AG20443 (cell line): ENCODE measurements around the gene NDFIP1.
"Not testable (repeated sequence)": the region's sequence is repeated elsewhere in the genome, so short reads cannot be mapped to it uniquely, and the experiment has no call there.

ENCODE experiments used
- DNase-seq: peaks from one replicate; pipeline ENCODE4 v3.0.0; 2012; ENCODE audit warnings: low spot score, mixed read lengths

NDFIP1 gene

DNA sequence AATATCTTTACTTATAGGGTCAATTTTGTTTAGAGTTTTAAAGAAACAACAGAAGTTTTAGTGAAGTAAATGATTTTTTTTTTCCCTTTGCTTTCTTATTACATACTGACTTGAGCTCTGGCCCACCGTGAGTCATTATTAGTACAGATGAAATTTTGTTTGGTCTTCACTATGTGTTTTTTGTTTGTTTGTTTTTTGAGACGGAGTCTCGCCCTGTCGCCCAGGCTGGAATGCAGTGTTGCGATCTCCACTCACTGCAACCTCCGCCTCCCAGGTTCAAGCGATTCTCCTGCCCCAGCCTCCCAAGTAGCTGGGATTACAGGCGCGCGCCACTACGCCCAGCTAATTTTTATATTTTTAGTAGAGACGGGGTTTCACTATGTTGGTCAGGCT, 45.9 kb downstream of the NDFIP1 start:
- DNase-seq, result not testable (repeated sequence)

GRCh38 chr5:142156839-142157463, 48.4 kb downstream of the NDFIP1 start:
- no peak for DNase-seq

DNA sequence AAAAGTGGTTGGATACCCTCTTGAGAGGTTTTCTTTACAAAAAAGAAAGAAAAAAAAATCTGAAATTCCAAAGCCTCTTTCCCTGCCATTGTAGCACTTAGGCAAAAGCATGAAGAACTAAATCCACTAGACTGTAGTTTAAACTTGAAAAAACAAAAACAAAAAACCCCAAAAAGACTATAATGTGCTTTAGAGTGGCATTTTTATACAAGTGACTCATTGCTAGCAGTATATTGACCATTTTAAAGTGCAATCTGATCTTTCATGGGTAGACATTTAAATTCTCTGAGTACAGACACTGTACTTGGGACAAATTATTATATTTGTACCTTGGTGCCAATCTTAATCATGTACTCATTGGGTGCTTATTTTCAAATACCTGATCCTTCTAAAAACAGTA, 50.8 kb downstream of the NDFIP1 start:
- DNase-seq, result no peak

DNA sequence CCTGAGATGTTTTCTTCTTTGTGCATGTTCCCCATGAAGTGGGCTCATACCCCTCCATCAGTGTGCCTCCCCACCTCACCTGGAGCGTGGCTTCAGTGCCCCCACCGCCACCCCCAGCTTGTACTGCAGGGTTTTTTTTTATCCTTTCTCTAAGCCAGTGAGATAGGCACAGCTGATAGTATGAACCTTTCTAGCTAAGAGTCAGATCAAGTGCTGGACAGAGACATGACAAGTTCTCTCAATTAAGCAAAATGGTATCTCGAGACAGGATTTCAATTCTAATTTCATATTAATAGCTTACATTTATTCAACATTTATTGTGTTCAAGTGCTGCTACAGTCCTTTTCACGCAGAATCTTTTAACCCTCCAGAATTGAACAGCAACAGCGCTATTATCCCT, 55.7 kb downstream of the NDFIP1 start:
- DNase-seq, result no peak

- DNase-seq, result no peak
Observed at GRCh38 chr5:142166754-142167153, 58.2 kb downstream of the NDFIP1 start.

GRCh38 chr5:142167458-142167857, 58.9 kb downstream of the NDFIP1 start:
- no peak for DNase-seq

DNA sequence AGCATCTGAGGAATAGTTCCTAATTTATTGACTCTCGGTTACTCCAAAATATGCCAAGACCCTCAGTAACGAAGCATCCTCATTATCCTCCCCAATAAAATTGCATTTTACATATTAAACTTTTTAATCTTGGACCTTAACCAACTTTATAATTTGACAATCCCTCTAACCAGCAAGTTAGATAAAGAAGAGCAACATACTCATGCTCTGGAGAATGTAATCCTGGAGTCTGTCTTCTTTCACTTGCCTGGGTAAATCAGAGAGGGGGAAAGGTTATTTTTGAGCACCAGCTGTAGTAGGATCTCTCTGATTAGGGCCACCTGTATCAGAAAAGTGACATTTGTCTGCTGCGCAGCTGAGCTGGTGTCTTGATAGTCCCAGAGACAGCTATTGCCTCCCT, 59.8 kb downstream of the NDFIP1 start:
- DNase-seq, result no peak

GRCh38 chr5:142170254-142170953, 61.8 kb downstream of the NDFIP1 start:
- DNase-seq, result no peak

DNA sequence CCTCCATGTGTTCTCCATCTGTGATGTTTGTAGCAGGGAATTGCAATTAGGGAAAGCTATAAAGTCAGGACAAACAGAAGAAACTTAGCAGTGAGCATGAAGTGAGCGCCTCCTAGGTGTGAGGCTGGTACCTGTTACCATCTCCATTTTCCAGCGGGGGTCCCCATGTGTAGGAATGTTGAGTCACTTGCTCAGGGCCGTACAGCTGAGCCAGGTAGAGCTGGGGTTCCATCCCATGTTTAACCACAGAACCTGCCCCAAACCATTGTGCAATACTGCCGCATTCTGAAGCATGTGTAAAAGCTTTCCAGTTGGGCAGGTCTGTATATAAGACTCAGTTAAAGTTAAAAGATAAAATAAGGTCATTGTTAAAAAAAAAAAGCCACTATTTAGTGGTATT, 62.7 kb downstream of the NDFIP1 start:
- no peak for DNase-seq

GRCh38 chr5:142175039-142175438, 66.5 kb downstream of the NDFIP1 start:
- no peak for DNase-seq

GRCh38 chr5:142175461-142176142, 67.0 kb downstream of the NDFIP1 start:
- DNase-seq, result no peak

DNA sequence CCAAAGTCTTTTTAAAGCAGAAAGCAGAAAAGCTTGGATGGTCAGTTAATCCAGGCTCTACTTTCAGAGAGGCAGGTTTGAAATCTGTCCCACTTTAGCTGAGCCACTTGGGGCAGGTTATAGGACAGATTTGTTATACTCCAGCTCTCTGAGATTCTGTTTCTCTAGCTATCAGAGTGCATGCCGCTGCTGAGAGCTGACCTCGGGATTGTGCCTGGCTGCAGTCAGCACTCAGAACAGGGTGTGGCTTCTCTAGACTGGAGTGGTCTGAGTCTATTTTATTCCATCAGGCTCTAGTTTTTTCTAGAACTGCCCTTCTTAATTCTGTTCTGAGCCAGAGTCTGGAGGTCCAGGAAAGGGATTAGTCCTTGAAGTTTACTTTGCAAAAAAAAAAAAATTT, 67.7 kb downstream of the NDFIP1 start:
- no peak for DNase-seq

GRCh38 chr5:142178651-142179050, 70.1 kb downstream of the NDFIP1 start:
- no peak for DNase-seq

DNA sequence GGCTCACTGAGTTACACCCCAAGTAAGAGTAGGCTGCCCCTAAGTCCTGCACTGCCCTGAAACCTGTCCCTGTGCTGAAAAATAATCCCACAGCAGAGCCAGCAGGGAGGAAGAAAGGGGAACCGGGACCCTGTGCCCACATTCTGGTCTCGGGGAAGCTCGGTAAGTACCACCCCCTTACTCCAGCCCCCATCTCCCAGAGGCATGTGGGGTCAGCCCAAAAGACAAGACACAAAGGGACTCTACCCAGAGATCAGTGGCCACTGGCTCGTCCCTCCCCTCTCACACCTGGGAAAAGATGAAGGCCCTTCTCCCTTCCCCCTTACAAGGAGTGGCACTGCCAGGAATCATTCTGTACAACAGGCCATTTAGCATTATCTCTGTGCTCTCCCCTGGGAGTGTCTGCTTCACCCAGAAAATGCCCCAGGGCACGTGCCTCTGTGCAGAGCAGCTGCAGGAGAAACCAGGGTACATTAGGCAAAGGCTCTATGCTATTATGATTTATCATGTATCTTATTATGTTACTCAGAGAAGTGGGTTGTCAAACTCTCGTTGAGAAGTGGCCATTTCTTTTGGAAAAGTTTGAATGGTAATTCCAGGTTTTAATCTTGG, 71.3 kb downstream of the NDFIP1 start:
- DNase-seq, result no peak

- no peak for DNase-seq
Observed at GRCh38 chr5:142181096-142181495, 72.5 kb downstream of the NDFIP1 start.

- no peak for DNase-seq
Observed at GRCh38 chr5:142181547-142182163, 73.1 kb downstream of the NDFIP1 start.

DNA sequence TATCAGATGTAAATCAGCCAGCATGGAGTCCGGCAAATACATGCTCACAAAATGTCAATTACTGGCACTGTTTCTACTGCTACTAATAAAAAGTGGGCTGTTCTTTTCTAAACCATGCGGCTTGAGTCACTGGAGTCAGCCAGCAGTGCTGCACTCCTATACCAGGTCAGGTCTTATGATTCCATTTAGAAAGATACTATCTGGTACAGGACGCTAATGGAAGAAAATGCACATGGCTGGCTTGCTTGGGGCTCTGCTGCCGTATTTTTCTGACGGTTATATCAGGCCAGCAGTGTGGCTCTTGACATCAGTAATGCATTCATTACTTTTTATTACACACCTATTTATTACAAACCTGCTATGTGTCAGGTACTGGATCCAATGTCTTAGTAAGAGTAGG, 74.3 kb downstream of the NDFIP1 start:
- no peak for DNase-seq

DNA sequence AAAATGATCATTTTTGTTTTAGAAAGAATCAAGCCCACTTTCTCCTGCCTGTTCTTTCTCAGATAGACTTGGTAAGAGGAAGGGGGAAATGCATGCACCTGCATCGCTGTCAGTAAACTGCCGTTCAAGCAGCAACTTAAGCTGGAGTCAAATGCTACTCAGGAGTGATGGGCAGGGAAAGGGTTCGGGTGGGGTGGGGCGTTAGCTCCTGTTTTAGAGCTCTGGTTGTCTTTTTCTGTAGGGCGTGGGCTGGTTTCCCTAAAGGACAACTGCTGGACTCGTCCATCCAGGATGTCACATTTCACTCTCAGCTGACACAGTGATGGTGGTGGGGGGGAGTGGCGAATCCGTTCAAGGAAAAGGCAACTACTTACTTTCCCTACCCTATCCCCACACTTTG, 75.0 kb downstream of the NDFIP1 start:
- DNase-seq, result no peak

- DNase-seq, result peak; percentile 58
Observed at GRCh38 chr5:142184988-142185387, 76.4 kb downstream of the NDFIP1 start.

DNA sequence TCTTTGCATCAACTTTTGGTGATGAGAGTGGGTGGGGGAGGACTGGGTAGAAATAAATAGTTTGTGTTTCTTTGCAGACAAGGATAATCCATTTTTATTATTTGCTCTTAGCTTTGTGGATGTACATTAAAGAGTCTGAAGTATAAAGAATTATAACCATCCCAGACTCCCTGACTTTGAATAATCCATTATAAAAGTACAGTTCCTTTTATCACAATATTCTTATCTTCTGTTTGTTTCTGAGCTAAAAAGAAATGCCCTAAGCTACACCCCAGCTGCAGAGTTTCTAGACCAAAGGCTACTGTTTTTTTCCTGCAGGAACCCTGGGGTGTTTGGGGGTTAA, 77.9 kb downstream of the NDFIP1 start:
- DNase-seq, result no peak

DNA sequence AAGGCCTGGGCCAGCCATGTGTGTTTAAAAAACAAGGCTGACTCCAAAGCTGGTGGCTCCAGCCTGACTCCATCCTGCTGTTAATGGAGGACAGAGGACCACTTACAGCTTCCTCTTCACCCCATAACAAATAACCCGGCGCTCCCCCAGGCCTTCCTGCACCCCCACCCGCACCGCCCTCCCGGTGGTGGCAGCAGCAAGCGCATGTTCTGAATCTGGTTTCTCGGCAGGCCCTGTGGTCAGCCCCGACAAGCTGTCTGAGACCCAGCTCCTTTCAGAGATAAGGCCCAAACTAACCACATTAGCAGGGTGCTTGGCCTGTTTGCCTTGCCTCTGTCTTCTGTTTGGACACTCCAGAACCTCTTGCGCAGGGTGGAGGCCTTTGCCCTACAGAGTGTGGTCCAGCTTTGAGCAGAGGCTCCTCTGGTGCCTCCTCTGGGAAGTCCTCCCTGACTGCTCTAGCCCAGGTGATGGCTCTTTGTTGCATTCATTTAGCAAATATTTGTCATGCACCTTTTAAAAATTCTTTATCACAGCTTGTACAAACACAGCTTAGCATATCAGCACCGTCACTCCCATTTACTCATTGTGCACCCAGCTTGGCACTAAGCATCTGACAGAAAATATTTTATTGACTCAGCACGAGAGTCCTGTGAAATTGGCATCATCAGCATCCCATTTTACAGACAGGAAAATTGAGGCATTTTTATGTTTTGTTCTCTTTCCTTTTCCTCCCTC, 78.4 kb downstream of the NDFIP1 start:
- DNase-seq, result no peak

- not testable (repeated sequence) for DNase-seq
Observed at GRCh38 chr5:142188691-142189090, 80.1 kb downstream of the NDFIP1 start.
